Nephron progenitor cell (in vitro differentiated cells): ENCODE measurements around the gene SRSF2.
"Not testable (repeated sequence)": the region's sequence is repeated elsewhere in the genome, so short reads cannot be mapped to it uniquely, and the experiment has no call there.

Source experiments
- DNase-seq: peaks from one replicate; pipeline ENCODE4 v3.0.0; 2021
- H3K27ac Mint-ChIP-seq: 2 replicates; pipeline ENCODE4 v1.8.0; 2021; ENCODE audit warnings: mild to moderate bottlenecking, moderate library complexity, mixed read lengths
- H3K27me3 Mint-ChIP-seq: 2 replicates; pipeline ENCODE4 v1.8.0; 2021; ENCODE audit warnings: mild to moderate bottlenecking, low read depth, mixed read lengths; ENCODE audit not compliant: poor library complexity
- H3K36me3 Mint-ChIP-seq: 2 replicates; pipeline ENCODE4 v1.8.0; 2021; ENCODE audit warnings: low read depth, mixed read lengths
- H3K4me1 Mint-ChIP-seq: 2 replicates; pipeline ENCODE4 v1.8.0; 2021; ENCODE audit warnings: mixed read lengths
- H3K4me3 Mint-ChIP-seq: 2 replicates; pipeline ENCODE4 v1.8.0; 2021; ENCODE audit warnings: mild to moderate bottlenecking, moderate library complexity, mixed read lengths
- H3K9me3 Mint-ChIP-seq: 2 replicates; pipeline ENCODE4 v1.8.0; 2021; ENCODE audit warnings: mild to moderate bottlenecking, moderate library complexity, mixed read lengths
- CTCF ChIP-seq: fragments of 200-600 bp; sonication (generic); IDR thresholded peaks from 2 replicates; pipeline ENCODE4 v1.5.0; 2021; ENCODE audit warnings: antibody characterized with exemption

SRSF2 gene

GRCh38 chr17:76725580-76726230, 11.4 kb downstream of the SRSF2 start:
- Mint-ChIP-seq H3K4me3 (peak overlapping the region; percentile 90), H3K4me1 (peaks cover 27% of the 10 kb centered on the region), H3K9me3 (no peaks in the 10 kb centered on the region), H3K27me3 (no peaks in the 10 kb centered on the region), H3K27ac (peak overlapping the region; percentile 82), H3K36me3 (peaks cover 46% of the 10 kb centered on the region)
- no peak for TF ChIP-seq CTCF
- no peak for DNase-seq

- Mint-ChIP-seq H3K27ac (no peak overlapping the region), H3K27me3 (no peaks in the 10 kb centered on the region), H3K9me3 (no peaks in the 10 kb centered on the region), H3K36me3 (peaks cover 52% of the 10 kb centered on the region), H3K4me3 (no peak overlapping the region), H3K4me1 (peaks cover 21% of the 10 kb centered on the region)
- TF ChIP-seq CTCF: no peak
- no peak for DNase-seq
Measured at GRCh38 chr17:76723812-76724211, 13.3 kb downstream of the SRSF2 start.

GRCh38 chr17:76722977-76723376, 14.2 kb downstream of the SRSF2 start:
- not testable (repeated sequence) for H3K27ac Mint-ChIP-seq, H3K27me3 Mint-ChIP-seq, H3K4me3 Mint-ChIP-seq, DNase-seq, H3K9me3 Mint-ChIP-seq
- peaks cover 19% of the 10 kb centered on the region for H3K4me1 Mint-ChIP-seq
- peaks cover 56% of the 10 kb centered on the region for H3K36me3 Mint-ChIP-seq

GRCh38 chr17:76722279-76722678, 14.9 kb downstream of the SRSF2 start:
- H3K27ac Mint-ChIP-seq: no peak overlapping the region
- H3K4me1 Mint-ChIP-seq: peaks cover 12% of the 10 kb centered on the region
- no peak for TF ChIP-seq CTCF
- peaks cover 58% of the 10 kb centered on the region for H3K36me3 Mint-ChIP-seq
- H3K9me3 Mint-ChIP-seq: no peaks in the 10 kb centered on the region
- H3K27me3 Mint-ChIP-seq: no peaks in the 10 kb centered on the region
- DNase-seq: no peak
- H3K4me3 Mint-ChIP-seq: no peak overlapping the region

GRCh38 chr17:76721463-76721862, 15.7 kb downstream of the SRSF2 start:
- no peaks in the 10 kb centered on the region for H3K27me3 Mint-ChIP-seq
- peaks cover 62% of the 10 kb centered on the region for H3K36me3 Mint-ChIP-seq
- H3K27ac Mint-ChIP-seq: no peak overlapping the region
- H3K4me3 Mint-ChIP-seq: no peak overlapping the region
- no peak for TF ChIP-seq CTCF
- DNase-seq: no peak
- peaks cover 11% of the 10 kb centered on the region for H3K4me1 Mint-ChIP-seq
- no peaks in the 10 kb centered on the region for H3K9me3 Mint-ChIP-seq

GRCh38 chr17:76720941-76721340, 16.2 kb downstream of the SRSF2 start:
- DNase-seq: no peak
- Mint-ChIP-seq H3K27me3 (no peaks in the 10 kb centered on the region), H3K9me3 (no peaks in the 10 kb centered on the region), H3K36me3 (peaks cover 62% of the 10 kb centered on the region), H3K4me3 (no peak overlapping the region), H3K27ac (no peak overlapping the region), H3K4me1 (peaks cover 11% of the 10 kb centered on the region)
- TF ChIP-seq CTCF: no peak
